ENCODE data around the gene ADAMTS14.
A peak's percentile ranks its signal among the peaks of the same experiment; 100 is the strongest.

Gene ADAMTS14

GRCh38 chr10:70684374-70684773, 12.1 kb downstream of the ADAMTS14 start:
- POLR2A ChIA-PET = no interaction called here
- no peak for DNase-seq (ENCODE audit: extremely low spot score)
- CTCF ChIA-PET = no interaction called here
- TF ChIP-seq L3MBTL2 (conservative IDR thresholded peaks at IDR 0.05) (no peak), NFRKB (IDR thresholded peaks at IDR 0.05) (no peak), PKNOX1 (IDR thresholded peaks at IDR 0.05) (no peak), SP1 (IDR thresholded peaks at IDR 0.05) (no peak), ELF4 (IDR thresholded peaks at IDR 0.05) (no peak), ZNF384 (IDR thresholded peaks at IDR 0.05) (no peak), LEF1 (IDR thresholded peaks at IDR 0.05; ENCODE audit: borderline replicate concordance) (no peak), SUZ12 (IDR thresholded peaks at IDR 0.05) (no peak), BHLHE40 (IDR thresholded peaks at IDR 0.05; ENCODE audit: borderline replicate concordance) (no peak), FOXA1 (IDR thresholded peaks at IDR 0.05) (no peak), HDGF (IDR thresholded peaks at IDR 0.05; ENCODE audit: borderline replicate concordance) (no peak)

- no peak for DNase-seq (ENCODE audit: extremely low spot score)
- ChIA-PET CTCF (no interaction called here), POLR2A (no interaction called here)
- no peak for TF ChIP-seq FOXM1 (IDR thresholded peaks at IDR 0.05; ENCODE audit: borderline replicate concordance)
- no peak for TF ChIP-seq ARNT (IDR thresholded peaks at IDR 0.05)
- no peak for TF ChIP-seq HDGF (IDR thresholded peaks at IDR 0.05; ENCODE audit: borderline replicate concordance)
- TF ChIP-seq LEF1 (IDR thresholded peaks at IDR 0.05; ENCODE audit: borderline replicate concordance) = no peak
- no peak for TF ChIP-seq ELF4 (IDR thresholded peaks at IDR 0.05)
- TF ChIP-seq PKNOX1 (IDR thresholded peaks at IDR 0.05) = no peak
- no peak for TF ChIP-seq NFRKB (IDR thresholded peaks at IDR 0.05)
- TF ChIP-seq CTBP1 (IDR thresholded peaks at IDR 0.05; ENCODE audit: borderline replicate concordance) = no peak
- TF ChIP-seq L3MBTL2 (conservative IDR thresholded peaks at IDR 0.05) = no peak
- TF ChIP-seq FOXK2 (IDR thresholded peaks at IDR 0.05) = no peak
- TF ChIP-seq BHLHE40 (IDR thresholded peaks at IDR 0.05; ENCODE audit: borderline replicate concordance) = no peak
- TF ChIP-seq ZNF384 (IDR thresholded peaks at IDR 0.05) = no peak
Observed at GRCh38 chr10:70684839-70685454, 12.6 kb downstream of the ADAMTS14 start.

- TF ChIP-seq ARNT (IDR thresholded peaks at IDR 0.05) = no peak
- peak; percentile 81 for TF ChIP-seq PKNOX1 (IDR thresholded peaks at IDR 0.05)
- no peak for TF ChIP-seq ZNF384 (IDR thresholded peaks at IDR 0.05)
- TF ChIP-seq CTBP1 (IDR thresholded peaks at IDR 0.05; ENCODE audit: borderline replicate concordance) = no peak
- CTCF ChIA-PET = interaction anchor here (0.5 to 0.7 kb wide), 2 partner anchors 238 to 542 kb away, joined by 3 read pairs; no protein-coding TSS in a partner anchor
- POLR2A ChIA-PET = no interaction called here
- DNase-seq (ENCODE audit: extremely low spot score) = no peak
Observed at GRCh38 chr10:70685455-70685911, 13.2 kb downstream of the ADAMTS14 start.

- DNase-seq (ENCODE audit: extremely low spot score) = no peak
- POLR2A ChIA-PET = no interaction called here
- CTCF ChIA-PET = no interaction called here
- TF ChIP-seq ELF4 (IDR thresholded peaks at IDR 0.05) (no peak), FOXA1 (IDR thresholded peaks at IDR 0.05) (no peak), PKNOX1 (IDR thresholded peaks at IDR 0.05) (no peak), LEF1 (IDR thresholded peaks at IDR 0.05; ENCODE audit: borderline replicate concordance) (no peak), ZNF384 (IDR thresholded peaks at IDR 0.05) (no peak), NFRKB (IDR thresholded peaks at IDR 0.05) (no peak), TARDBP (IDR thresholded peaks at IDR 0.05) (no peak), SP1 (IDR thresholded peaks at IDR 0.05) (no peak), SUZ12 (IDR thresholded peaks at IDR 0.05) (no peak), CTBP1 (IDR thresholded peaks at IDR 0.05; ENCODE audit: borderline replicate concordance) (no peak), FOXM1 (IDR thresholded peaks at IDR 0.05; ENCODE audit: borderline replicate concordance) (no peak), ARNT (IDR thresholded peaks at IDR 0.05) (no peak), FOXK2 (IDR thresholded peaks at IDR 0.05) (no peak), L3MBTL2 (conservative IDR thresholded peaks at IDR 0.05) (no peak), BHLHE40 (IDR thresholded peaks at IDR 0.05; ENCODE audit: borderline replicate concordance) (no peak), HDGF (IDR thresholded peaks at IDR 0.05; ENCODE audit: borderline replicate concordance) (no peak)
Observed at GRCh38 chr10:70688828-70689227, 16.5 kb downstream of the ADAMTS14 start.

GRCh38 chr10:70689661-70690060, 17.4 kb downstream of the ADAMTS14 start:
- TF ChIP-seq NFRKB (IDR thresholded peaks at IDR 0.05) = no peak
- TF ChIP-seq SP1 (IDR thresholded peaks at IDR 0.05) = no peak
- TF ChIP-seq PKNOX1 (IDR thresholded peaks at IDR 0.05) = no peak
- TF ChIP-seq HDGF (IDR thresholded peaks at IDR 0.05; ENCODE audit: borderline replicate concordance) = no peak
- TF ChIP-seq L3MBTL2 (conservative IDR thresholded peaks at IDR 0.05) = no peak
- no peak for TF ChIP-seq SUZ12 (IDR thresholded peaks at IDR 0.05)
- no peak for TF ChIP-seq FOXM1 (IDR thresholded peaks at IDR 0.05; ENCODE audit: borderline replicate concordance)
- no peak for TF ChIP-seq ARNT (IDR thresholded peaks at IDR 0.05)
- no peak for TF ChIP-seq ZNF384 (IDR thresholded peaks at IDR 0.05)
- TF ChIP-seq TARDBP (IDR thresholded peaks at IDR 0.05) = no peak
- TF ChIP-seq FOXK2 (IDR thresholded peaks at IDR 0.05) = no peak
- TF ChIP-seq FOXA1 (IDR thresholded peaks at IDR 0.05) = no peak
- TF ChIP-seq CTBP1 (IDR thresholded peaks at IDR 0.05; ENCODE audit: borderline replicate concordance) = no peak
- TF ChIP-seq BHLHE40 (IDR thresholded peaks at IDR 0.05; ENCODE audit: borderline replicate concordance) = no peak
- TF ChIP-seq LEF1 (IDR thresholded peaks at IDR 0.05; ENCODE audit: borderline replicate concordance) = no peak
- no peak for DNase-seq (ENCODE audit: extremely low spot score)
- POLR2A ChIA-PET = no interaction called here
- CTCF ChIA-PET = no interaction called here

Data from HEK293T (cell line).